Measurements from ENCODE around the gene NADK. TPM values are rescaled to one million over a fixed set of nuclear protein-coding genes. Genes with fewer than 3 reads are reported as not detected.

Gene NADK
- total and polyA plus RNA-seq, 12 donors: 66.2 to 195 (median 153) TPM

GRCh38 chr1:1796466-1796865 lies 18.2 kb upstream of the NADK start:
- no peak for TF ChIP-seq POLR2A (IDR thresholded peaks at IDR 0.05)
- TF ChIP-seq, protein P1, sequence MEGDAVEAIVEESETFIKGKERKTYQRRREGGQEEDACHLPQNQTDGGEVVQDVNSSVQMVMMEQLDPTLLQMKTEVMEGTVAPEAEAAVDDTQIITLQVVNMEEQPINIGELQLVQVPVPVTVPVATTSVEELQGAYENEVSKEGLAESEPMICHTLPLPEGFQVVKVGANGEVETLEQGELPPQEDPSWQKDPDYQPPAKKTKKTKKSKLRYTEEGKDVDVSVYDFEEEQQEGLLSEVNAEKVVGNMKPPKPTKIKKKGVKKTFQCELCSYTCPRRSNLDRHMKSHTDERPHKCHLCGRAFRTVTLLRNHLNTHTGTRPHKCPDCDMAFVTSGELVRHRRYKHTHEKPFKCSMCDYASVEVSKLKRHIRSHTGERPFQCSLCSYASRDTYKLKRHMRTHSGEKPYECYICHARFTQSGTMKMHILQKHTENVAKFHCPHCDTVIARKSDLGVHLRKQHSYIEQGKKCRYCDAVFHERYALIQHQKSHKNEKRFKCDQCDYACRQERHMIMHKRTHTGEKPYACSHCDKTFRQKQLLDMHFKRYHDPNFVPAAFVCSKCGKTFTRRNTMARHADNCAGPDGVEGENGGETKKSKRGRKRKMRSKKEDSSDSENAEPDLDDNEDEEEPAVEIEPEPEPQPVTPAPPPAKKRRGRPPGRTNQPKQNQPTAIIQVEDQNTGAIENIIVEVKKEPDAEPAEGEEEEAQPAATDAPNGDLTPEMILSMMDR (IDR thresholded peaks at IDR 0.05): peak in 2 of 6 experiments; percentile 10 to 16
- DNase-seq: no peak
- H3K4me3 ChIP-seq: no peak overlapping the region
- no peaks in the 10 kb centered on the region for H3K27me3 ChIP-seq
- 83 to 90% (median 88%) methylated on average over 5 of the region's 5 CpGs for WGBS, 4 donors
- H3K27ac ChIP-seq: no peak overlapping the region
- H3K4me1 ChIP-seq (replicated peaks in 1 of 2): no peaks in the 10 kb centered on the region
- peaks cover 0 to 65% of the 10 kb centered on the region in 2 donors for H3K36me3 ChIP-seq (replicated peaks in 1 of 2)
- no peaks in the 10 kb centered on the region for H3K9me3 ChIP-seq (replicated peaks in 1 of 3)
- intact Hi-C loops (cut with DNase I): no loop called here

DNA sequence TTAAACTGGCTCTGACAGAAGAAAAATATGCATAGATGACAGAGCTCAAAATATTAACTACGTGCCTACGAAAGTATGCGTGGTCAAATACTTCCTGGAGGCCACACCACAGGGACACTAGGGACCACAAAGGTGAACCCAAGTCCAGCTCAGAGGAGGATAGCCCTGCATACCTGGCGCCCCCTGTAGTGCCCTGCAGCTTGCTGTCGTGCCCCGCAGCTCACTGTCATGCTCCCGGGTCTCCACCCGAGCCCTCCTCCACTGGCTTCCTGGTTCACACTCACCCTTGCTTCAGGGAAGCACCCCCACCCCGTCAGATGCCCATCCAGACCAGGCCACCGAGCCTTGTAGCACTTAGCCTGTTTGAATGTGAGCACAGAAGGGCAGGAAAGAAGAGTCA lies 16.7 kb upstream of the NADK start:
- intact Hi-C loops (cut with DNase I): no loop called here
- no peak overlapping the region for H3K4me3 ChIP-seq
- DNase-seq: no peak
- no peaks in the 10 kb centered on the region for H3K27me3 ChIP-seq
- peaks cover 0 to 79% of the 10 kb centered on the region in 2 donors for H3K36me3 ChIP-seq (replicated peaks in 1 of 2)
- H3K27ac ChIP-seq: no peak overlapping the region
- H3K9me3 ChIP-seq (replicated peaks in 1 of 3): no peaks in the 10 kb centered on the region
- WGBS, 4 donors: 91 to 94% (median 93%) methylated on average over 8 to 10 of the region's 10 CpGs
- H3K4me1 ChIP-seq (replicated peaks in 1 of 2): no peaks in the 10 kb centered on the region
- TF ChIP-seq, protein P1 (IDR thresholded peaks at IDR 0.05): no peak
- no peak for TF ChIP-seq POLR2A (IDR thresholded peaks at IDR 0.05)

DNA sequence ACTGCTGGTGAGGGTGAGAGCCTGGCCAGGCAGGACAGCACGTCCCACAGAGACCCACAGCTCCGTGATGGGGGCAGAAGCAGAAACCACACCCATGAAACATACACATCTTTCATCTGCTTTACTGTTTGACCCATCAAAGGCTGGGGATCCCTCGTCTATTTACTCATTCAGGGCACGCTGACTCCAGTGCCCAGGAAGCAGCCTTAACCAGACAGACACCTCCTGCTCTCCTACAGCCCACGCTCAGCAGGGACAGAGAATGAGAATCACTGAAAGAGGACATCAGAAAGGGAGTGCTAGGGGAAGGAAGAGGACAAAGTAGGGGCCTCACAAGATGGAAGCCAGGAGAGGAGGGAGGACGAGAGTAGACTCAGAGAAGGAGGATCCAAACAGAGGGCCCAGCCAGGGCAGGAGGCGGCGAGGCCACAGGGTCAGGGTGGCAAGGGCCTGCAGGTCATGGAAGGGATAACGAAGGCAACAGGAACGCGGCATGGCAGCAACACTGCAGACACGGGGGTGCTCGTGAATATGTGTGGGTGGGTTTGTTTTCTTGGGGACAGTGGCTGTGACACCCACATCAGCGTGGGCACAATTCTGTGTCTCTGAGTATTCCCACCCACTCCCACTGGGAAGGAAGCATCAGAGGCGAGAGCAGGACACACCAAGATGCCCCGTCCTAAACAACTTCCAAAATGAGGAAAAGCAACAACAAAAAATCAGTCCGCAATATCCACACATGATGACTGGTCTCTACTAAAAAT lies 15.4 kb upstream of the NADK start:
- no peak for DNase-seq
- H3K4me3 ChIP-seq: no peak overlapping the region
- TF ChIP-seq POLR2A (IDR thresholded peaks at IDR 0.05): no peak
- TF ChIP-seq, protein P1 (IDR thresholded peaks at IDR 0.05): no peak
- WGBS, 4 donors: 90 to 93% (median 92%) methylated on average over 17 of the region's 17 CpGs
- H3K27ac ChIP-seq: no peak overlapping the region
- H3K27me3 ChIP-seq: no peaks in the 10 kb centered on the region
- no peaks in the 10 kb centered on the region for H3K4me1 ChIP-seq (replicated peaks in 1 of 2)
- no peaks in the 10 kb centered on the region for H3K9me3 ChIP-seq (replicated peaks in 1 of 3)
- intact Hi-C loops (cut with DNase I): no loop called here
- peaks cover 0 to 92% of the 10 kb centered on the region in 2 donors for H3K36me3 ChIP-seq (replicated peaks in 1 of 2)

DNA sequence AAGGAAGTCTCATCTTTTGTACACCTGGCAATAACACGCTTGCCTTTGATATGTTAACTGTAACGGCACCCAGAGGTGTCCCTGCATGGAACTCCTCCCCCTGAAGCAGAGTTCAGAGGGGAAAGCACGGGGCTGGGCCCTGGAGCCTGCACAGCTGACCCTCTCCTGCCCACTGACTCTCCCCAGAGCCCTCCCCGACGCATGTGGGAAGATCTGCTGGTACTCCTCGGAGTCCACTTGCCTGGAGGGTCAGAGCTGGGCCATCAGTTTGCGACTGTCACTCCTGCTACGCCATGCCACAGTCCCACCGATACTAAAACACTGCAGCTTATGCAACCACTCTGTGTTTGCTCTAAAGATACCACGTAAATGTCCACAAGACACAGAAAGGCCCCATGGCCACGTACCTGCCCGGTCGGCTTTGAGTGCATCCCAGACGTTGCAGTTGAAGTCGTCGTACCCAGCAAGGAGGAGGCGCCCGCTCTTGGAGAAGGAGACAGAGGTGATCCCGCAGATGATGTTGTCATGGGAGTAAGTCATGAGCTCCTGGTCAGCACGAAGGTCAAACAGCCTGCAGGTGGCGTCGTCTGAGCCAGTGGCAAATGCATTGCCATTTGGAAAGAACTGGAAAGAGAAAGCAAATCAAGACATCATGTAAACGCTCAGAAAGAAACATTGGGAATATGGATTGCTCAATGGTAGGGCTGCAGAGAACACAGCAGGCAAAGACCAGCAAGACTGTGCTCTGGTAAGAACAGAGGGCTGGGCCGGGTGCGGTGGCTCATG lies 10.6 kb upstream of the NADK start:
- Histone ChIP-seq H3K4me3 (no peak overlapping the region), H3K4me1 (replicated peaks in 1 of 2) (no peaks in the 10 kb centered on the region), H3K36me3 (replicated peaks in 1 of 2) (peaks cover 0 to 90% of the 10 kb centered on the region in 2 donors), H3K27ac (no peak overlapping the region), H3K9me3 (replicated peaks in 1 of 3) (no peaks in the 10 kb centered on the region), H3K27me3 (no peaks in the 10 kb centered on the region)
- TF ChIP-seq, protein P1 (IDR thresholded peaks at IDR 0.05): peak in 5 of 6 experiments; percentile 16 to 42 (median 40)
- no peak for TF ChIP-seq POLR2A (IDR thresholded peaks at IDR 0.05)
- WGBS, 4 donors: 73 to 81% (median 77%) methylated on average over 22 to 25 of the region's 25 CpGs
- DNase-seq: peak in 6 of 7 donors; percentile 57 to 77 (median 65)
- intact Hi-C loops (cut with DNase I): loop anchor here (5.0 to 10.0 kb wide), 2 partner anchors 103 to 116 kb away; partner anchors contain the start of gene GNB1 (in 1 of the 2)

All from adrenal gland (tissue), 12 donors.